ENCODE data around the gene RASA3. TPM values are rescaled to one million over a fixed set of nuclear protein-coding genes. Genes with fewer than 3 reads are reported as not detected.

The RASA3 gene
- total RNA-seq, 1 donor from 2014 or later: 14.6 TPM

DNA sequence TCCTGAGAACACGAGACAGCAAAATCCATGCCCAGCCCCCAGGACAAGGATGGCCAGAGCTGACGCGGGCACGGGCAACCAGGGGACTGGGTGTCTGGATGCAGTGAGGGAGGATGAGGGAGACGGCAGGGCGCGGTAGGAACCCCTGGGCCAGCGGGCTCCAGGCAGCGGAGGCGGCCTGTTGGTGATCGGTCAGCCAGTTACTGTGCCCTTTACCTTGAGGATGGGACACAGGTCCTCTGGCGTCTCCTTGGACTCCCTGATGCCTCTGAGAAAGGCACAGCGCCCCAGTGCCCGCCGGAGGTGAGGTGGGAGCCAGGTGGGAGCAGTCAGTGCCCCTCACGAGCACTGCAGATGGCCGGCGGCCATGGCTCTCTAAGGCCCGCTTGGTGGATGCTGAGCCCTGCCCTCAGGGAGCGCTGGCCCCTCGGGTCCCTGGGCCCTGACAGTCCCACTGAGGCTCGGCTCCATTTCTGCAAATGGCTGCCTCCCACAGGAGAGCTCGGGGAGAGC lies 189.8 kb downstream of the RASA3 start:
- Mint-ChIP-seq H3K27ac (no peak overlapping the region), H3K27me3 (ENCODE audit: low read depth) (no peaks in the 10 kb centered on the region), H3K9me3 (no peaks in the 10 kb centered on the region), H3K4me3 (no peak overlapping the region), H3K36me3 (no peaks in the 10 kb centered on the region), H3K4me1 (peaks cover 13% of the 10 kb centered on the region)
- TF ChIP-seq, protein P1, sequence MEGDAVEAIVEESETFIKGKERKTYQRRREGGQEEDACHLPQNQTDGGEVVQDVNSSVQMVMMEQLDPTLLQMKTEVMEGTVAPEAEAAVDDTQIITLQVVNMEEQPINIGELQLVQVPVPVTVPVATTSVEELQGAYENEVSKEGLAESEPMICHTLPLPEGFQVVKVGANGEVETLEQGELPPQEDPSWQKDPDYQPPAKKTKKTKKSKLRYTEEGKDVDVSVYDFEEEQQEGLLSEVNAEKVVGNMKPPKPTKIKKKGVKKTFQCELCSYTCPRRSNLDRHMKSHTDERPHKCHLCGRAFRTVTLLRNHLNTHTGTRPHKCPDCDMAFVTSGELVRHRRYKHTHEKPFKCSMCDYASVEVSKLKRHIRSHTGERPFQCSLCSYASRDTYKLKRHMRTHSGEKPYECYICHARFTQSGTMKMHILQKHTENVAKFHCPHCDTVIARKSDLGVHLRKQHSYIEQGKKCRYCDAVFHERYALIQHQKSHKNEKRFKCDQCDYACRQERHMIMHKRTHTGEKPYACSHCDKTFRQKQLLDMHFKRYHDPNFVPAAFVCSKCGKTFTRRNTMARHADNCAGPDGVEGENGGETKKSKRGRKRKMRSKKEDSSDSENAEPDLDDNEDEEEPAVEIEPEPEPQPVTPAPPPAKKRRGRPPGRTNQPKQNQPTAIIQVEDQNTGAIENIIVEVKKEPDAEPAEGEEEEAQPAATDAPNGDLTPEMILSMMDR (IDR thresholded peaks at IDR 0.05; ENCODE audit: unreplicated experiment): no peak
- no peak for DNase-seq (ENCODE audit: low spot score in 2 of 2, unreplicated experiment in 2 of 2)

DNA sequence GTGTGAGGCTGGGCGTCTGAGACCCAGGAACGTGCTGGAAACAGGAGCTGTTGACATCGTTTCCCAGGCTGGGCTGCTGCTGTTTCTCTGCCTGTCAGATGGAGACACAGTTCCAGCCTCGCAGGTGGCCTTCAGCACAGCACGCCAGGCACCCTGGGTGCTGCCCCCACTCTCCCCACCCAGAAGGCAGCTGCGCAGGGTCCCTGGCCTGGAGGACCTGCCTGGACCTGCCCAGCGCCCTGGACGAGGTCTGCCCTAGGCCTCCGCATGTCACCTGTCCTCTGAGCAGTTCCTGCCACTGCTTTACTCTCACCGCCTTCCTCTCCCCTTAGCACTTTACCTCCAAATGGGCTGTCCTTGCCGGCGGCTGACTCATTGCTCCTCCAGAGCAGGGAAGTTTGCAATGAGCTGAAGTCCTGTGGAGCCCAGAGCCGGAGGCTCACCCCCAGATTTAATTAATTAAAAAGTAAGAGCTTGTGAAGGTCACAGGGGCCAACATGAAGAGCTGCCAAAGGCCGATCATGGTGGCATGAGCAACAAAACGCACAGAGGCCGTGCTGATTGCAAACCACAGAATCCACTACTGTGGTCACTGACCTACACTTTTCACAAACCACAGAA lies 190.7 kb downstream of the RASA3 start:
- no peak for DNase-seq (ENCODE audit: low spot score in 2 of 2, unreplicated experiment in 2 of 2)
- TF ChIP-seq, protein P1 (IDR thresholded peaks at IDR 0.05; ENCODE audit: unreplicated experiment): no peak
- Mint-ChIP-seq H3K36me3 (no peaks in the 10 kb centered on the region), H3K4me3 (no peak overlapping the region), H3K9me3 (no peaks in the 10 kb centered on the region), H3K4me1 (peaks cover 21% of the 10 kb centered on the region), H3K27ac (no peak overlapping the region), H3K27me3 (ENCODE audit: low read depth) (no peaks in the 10 kb centered on the region)

DNA sequence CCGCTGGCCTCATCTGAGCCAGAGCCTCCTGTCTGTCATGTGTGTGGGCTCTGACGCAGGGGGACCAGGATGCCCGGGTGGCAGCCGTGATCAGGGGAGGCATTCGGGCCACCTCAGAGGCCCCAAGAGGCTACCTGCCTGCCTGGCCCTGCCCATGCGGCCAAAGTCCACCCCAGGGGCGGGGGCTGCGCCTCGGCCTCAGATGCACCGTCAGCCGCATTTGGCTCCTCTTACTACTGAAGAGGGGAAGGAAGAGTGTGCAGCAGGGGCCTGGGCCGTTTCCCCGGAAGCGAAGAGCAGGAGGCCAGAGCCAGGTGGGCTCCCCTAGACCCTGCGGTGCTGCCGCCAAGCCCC lies 192.5 kb downstream of the RASA3 start:
- Mint-ChIP-seq H3K27me3 (ENCODE audit: low read depth) (no peaks in the 10 kb centered on the region), H3K9me3 (no peaks in the 10 kb centered on the region), H3K4me1 (peaks cover 31% of the 10 kb centered on the region), H3K36me3 (no peaks in the 10 kb centered on the region), H3K27ac (no peak overlapping the region), H3K4me3 (no peak overlapping the region)
- TF ChIP-seq, protein P1 (IDR thresholded peaks at IDR 0.05; ENCODE audit: unreplicated experiment): no peak
- DNase-seq (ENCODE audit: low spot score in 2 of 2, unreplicated experiment in 2 of 2): no peak

DNA sequence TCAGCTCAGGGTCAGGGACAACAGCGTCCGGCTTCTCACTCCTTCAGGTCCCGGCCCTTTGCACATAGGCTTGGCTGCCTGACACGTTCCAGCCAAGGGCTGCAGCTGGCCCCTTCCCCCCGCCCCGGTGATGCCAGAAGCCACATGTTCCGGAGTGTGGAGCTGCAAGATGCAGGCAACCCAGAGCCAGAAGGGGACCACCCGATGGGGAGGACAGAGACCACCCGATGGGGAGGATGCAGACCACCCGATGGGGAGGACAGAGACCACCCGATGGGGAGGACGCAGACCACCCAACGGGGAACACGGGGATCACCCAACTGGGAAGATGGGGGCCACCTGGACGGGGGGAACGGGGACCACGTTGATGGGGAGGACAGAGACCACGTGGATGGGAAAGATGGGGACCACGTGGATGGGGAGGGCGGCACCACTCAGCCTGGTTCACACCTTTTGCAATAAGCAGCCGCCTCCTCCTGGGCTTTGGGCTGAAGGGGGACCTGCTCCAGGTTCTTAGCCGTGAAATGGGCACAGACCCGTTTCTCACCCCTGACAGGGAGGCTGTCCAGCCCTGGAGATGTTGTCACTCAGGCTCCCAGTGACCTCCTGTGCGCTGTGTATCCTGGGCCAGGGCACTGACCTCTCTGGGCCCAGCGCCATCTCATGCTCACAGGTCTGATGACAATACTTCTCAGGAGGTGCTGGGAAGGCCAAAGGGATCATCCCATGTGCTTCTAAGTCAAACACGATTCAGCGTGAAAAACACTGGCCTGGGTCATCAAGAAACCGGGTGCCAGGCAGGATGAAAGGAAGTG lies 193.1 kb downstream of the RASA3 start:
- Mint-ChIP-seq H3K27me3 (ENCODE audit: low read depth) (no peaks in the 10 kb centered on the region), H3K9me3 (no peaks in the 10 kb centered on the region), H3K27ac (no peak overlapping the region), H3K4me1 (peaks cover 31% of the 10 kb centered on the region), H3K36me3 (no peaks in the 10 kb centered on the region), H3K4me3 (no peak overlapping the region)
- no peak for DNase-seq (ENCODE audit: low spot score in 2 of 2, unreplicated experiment in 2 of 2)
- TF ChIP-seq, protein P1 (IDR thresholded peaks at IDR 0.05; ENCODE audit: unreplicated experiment): no peak

DNA sequence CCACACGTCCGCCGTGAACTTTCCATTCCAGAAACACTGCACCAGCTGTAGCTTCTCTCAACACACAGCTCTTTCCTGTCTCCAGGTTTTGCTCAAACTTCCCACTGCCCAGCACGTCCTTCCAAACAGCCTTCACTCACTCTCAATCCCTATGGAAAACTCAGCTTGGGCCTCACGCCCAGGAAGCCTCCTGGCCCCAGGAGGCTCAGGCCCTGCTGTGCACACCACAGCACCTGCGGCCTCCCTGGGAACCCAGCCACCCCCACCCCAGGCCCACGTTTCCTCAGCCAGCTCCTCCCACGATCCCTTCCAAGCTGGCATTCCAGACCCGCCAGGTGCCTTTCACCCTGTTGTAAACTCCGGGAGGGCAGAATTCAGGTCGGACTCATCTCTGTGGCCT lies 193.7 kb downstream of the RASA3 start:
- Mint-ChIP-seq H3K36me3 (no peaks in the 10 kb centered on the region), H3K9me3 (no peaks in the 10 kb centered on the region), H3K4me3 (no peak overlapping the region), H3K27me3 (ENCODE audit: low read depth) (no peaks in the 10 kb centered on the region), H3K4me1 (peaks cover 31% of the 10 kb centered on the region), H3K27ac (no peak overlapping the region)
- DNase-seq (ENCODE audit: low spot score in 2 of 2, unreplicated experiment in 2 of 2): no peak
- TF ChIP-seq, protein P1 (IDR thresholded peaks at IDR 0.05; ENCODE audit: unreplicated experiment): no peak
